ENCODE results near the gene SELENOS.

Gene SELENOS, protein sequence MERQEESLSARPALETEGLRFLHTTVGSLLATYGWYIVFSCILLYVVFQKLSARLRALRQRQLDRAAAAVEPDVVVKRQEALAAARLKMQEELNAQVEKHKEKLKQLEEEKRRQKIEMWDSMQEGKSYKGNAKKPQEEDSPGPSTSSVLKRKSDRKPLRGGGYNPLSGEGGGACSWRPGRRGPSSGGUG

DNA sequence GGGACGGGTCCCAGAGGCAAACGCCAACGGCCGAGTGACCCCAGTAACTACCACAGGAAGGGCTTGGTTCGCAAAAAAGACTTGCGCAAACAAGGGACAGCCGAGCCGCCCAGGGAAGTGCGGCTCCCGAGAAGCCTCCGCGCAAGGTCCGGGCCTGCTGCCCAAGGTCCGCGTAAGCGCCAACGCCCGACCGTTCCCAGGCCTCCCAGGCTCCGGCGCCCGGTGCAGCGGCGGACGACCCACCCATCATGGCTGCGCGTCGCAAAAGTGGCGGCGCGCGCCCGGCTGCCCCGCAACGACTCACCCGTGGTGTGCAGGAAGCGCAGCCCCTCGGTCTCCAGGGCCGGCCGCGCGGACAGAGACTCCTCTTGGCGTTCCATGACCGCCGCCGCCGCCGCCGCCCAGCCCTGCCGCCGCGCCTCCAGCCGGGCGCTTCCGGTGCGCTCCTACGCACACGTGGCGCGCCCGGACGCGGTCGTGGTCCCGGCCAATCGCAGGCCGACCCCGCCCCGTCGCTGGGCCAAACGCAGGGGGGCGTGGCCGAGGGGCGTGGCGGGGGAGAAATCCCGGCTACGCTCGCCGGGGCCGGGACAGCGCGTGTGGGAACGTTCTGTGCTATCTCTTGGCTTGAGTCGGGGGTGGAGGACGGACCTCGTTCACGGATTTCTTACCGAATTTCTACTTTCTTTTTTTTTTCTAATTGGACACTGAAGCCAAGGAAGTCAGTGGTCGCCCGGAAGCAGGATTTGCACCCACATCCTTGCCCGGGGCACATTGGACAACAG, at the start of gene SELENOS:
SELENOS (minus strand) TSS at position 448 of the 785 bp plus-strand sequence; CDS start at position 380, 68 bp downstream.
- DNase-seq (ENCODE audit: low read depth), result peak; percentile 83

DNA sequence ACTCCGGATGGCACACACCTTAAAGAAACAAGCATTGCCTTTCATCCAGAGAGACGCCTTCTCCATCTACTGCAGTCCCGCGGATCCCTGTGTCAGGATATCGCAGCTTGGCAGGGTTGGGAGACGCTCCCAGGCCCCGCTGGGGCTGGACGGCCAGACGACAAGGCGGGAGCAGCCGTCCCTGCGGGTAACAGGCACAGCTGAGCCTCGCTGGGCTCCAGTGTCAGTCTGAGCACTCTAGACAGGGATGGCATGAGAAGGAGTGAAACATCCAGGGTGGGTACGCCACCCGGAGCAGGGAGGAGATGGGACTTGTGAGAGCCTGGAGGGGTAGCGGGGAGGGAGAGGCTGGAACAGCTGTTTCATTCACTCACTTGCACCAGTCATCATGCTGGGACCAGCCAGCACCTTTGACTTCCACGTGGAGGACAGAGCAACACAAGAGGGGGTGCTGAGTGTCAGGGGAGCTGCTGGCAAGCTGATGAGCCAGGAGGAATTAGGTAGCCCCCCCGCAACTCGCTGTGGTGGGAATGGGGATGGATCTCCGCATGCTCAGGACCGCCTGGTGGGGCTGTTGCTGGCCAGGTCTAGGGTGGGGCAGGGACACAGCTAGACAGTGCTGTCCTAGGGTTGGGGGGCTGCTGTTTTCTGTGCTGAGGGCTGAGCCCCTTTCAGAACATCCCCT, 49.3 kb upstream of the SELENOS start:
- no peak for DNase-seq (ENCODE audit: low read depth)

DNA sequence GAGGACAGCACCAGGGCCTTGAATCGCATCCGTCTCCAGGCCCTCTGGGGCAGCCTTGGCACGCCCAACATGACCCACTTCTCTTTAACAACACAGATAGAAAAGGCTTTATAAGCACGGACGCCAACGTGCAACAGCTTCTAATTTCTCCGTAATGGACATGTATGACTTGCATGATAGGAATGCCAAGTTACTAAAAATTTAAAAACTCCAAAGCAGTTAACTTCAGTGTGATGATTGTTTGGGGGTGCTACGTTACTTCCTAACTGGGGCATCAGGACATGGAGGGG, 48.7 kb upstream of the SELENOS start:
- DNase-seq (ENCODE audit: low read depth), result no peak

DNA sequence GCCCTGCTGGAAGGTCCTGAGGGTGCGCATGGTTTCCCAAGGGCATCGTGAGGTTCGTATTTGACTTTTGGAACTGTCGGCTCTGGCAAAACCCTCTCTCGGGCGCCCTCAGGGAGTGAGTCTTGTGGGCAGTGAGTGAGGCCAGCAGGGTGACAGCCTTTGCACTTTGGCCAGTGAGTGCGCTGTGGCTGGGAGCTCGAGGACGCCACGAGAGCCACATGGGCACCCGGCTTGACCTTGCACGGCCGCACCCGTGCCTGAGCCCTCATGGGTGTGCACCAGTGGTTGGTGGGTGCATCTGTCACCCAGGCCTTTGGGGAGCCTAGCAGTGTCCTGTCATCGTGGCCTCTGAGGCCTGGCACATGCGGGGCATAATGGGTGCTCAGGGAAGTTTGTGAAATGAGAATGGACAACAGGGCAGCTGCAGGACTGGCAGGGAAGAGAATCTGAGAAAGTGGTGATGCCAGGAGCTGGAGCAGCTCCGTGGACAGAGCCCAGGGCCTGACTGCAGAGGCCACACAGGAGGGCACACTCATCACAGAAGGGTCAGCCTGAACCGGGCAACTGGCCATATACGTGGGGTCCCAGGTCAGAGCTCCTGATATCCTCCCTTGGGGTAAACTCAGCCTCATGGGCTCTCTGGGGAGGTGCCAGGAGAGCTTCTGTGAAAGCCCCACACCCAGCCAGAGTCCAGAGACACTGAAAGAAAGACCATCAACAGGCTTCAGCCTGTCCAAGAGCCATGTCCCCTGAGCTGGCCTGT, 48.2 kb upstream of the SELENOS start:
- DNase-seq (ENCODE audit: low read depth), result no peak

DNA sequence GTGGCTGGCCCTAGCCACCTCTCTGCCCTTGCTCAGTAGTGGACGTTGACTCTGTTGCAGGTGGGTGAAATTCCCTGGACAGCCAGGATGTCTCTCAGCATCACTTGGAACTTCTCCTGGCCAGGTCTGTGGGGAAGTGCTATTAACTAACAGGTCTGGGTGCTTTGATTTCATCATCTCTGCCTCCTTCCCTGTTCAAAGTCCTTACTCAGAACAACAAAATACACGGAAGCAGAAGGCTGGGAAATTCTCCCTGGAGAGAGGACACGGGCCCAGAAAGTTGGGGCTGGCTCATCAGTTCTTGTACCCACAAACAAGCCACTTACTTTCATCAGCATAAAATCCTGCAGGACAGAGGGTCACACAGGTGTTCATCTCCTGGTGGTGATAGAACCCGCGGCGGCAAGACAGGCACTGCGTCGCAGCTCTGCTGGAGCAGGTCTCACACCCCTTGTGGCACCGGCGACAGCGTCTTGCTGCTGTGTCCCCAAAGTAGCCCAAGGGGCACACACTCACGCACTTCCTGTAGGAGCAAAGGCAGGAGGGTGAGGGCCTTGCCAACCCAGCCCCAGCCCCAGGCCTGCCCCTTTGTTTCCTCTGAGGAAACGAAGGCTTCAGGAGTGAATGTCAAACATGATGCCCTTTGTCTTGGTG, 47.4 kb upstream of the SELENOS start:
- no peak for DNase-seq (ENCODE audit: low read depth)

DNA sequence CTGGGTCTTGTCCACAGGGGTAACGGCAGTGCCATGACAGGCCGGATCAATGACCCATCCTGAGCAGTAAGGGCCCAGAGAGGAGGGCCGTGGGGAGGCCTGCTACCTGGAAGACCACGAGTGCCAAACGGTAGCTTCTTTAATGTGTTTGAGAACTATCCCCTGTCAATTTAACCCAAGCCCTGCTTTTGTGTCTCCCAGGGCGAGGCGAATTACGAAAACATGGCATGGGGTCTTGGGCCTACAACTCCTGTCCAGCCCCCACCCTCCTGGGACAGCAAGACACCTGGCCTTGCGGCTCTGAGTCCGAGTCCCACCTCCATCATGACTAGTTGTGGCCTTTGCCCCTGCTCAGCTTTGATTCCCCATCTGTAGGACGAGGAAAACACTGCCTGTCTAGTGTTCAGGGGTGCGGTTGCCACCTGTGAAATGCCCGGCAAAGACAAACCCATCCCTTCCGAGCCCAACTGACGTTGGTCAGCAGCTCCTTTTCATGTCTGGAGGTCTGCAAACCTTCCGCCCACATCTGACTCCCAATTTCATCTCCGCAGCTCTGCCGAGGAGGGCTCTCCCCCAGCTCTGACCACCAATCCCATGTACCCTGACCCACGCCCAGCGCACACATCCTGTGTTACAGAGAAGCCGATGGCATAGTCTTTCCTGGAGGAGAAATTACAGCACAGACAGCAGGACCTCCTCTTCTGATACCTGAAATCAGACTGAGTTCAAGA, 46.7 kb upstream of the SELENOS start:
- DNase-seq (ENCODE audit: low read depth), result no peak

DNA sequence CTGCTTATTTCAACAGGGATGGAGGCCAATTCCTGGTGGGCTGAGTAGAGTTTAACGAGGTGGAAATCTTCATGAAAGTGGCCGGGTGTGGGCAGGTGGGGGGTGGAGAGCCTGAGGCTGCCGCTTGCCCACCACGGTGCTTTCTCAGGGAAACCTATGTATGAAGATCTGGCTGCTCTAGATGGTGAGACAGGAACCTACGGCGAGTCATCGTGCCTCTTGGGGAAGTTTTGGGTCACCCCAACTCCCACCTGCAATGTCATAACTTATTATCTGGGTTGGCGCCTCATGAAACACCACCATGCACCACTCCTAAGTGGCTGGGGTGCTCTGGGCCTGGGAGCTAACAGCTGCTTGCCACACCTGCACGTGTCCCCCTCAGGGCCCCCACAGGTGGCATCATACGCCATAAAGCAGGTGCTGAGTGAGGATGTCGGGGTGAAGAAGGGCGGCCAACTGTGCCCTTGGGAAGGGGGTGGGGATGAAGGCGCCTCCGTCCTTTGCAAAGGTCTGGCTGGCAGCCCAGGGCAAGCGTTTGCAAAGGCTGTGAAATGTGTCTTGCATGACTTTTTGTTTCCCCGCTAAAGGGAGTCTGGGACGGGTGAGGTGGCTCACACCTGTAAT, 45.7 kb upstream of the SELENOS start:
- DNase-seq (ENCODE audit: low read depth), result no peak

DNA sequence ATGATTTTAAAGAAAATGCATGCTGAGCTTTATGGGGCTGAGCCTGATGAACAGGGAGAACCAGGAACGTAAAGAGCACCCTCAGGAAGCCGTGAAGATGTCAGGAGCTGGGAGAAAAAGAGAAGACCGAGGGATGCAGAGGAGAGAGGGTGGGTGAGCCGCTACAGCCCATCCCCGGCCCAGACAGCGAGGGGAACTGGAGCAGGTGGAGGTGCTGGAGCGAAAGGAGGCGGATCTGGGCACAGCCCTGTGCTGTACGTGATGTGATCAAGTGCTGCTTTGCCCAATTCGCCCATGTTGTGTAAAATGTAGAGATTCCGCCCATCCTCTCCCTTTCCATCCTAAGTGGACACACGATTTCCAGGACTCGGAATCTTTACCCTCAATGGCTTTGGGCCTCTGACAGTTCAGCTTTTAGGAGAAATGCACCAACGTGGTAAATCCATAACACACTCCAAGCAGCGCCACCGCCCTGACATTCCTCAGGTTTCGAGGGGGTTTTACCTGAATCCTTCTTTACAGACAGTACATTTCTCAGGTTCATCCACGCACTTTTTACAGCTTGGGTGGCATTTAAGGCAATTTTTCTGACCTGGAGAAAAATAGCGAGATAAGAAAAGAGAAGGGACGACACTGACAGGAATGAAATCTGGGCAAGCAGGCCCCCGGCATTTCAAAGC, 44.9 kb upstream of the SELENOS start:
- DNase-seq (ENCODE audit: low read depth), result no peak

DNA sequence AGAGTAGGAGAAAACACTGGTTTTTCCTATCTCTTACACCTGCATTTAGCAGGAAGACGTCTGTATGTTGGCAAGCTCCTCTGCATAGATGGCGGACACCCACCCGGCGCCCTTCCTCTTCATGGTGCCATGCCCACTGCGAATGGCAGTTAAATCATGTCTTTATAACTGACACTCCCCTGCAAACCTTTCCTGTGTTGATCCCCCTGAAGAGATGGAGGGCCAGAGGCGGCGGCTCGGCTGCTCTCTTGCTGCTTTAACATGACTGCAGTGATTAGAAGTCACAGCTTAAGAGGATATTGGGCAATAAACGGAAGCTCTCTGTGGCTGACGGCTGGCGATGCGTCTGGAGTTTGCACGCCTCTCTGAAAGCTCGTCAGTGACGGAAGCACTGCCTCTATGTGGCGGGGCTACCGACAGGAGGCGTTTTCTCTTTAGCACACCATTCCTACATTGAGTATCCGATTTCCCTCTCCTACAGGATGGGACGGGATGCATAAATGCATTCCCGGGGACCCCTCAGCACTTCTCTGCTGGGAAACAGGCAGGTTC, 43.3 kb upstream of the SELENOS start:
- peak; percentile 38 for DNase-seq (ENCODE audit: low read depth)

DNA sequence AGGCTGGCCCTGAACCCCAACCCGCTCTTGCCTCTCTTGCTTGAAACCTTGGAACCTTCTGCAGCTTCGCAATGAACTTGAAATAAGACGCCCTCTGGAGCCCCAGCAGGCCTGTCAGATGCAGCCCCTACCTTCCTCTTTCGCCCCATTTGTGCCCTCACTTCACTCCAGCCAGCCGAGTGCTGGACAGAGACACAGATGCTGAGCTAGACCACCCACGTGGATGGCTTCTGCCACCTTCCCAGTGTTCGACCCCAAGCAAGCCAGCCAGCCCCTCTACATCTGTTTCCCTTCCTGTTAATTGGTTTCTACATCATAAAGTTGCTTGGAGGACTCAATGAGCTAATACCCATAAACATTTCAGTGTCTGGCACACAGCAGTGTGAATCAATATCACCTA, 41.6 kb upstream of the SELENOS start:
- no peak for DNase-seq (ENCODE audit: low read depth)

DNA sequence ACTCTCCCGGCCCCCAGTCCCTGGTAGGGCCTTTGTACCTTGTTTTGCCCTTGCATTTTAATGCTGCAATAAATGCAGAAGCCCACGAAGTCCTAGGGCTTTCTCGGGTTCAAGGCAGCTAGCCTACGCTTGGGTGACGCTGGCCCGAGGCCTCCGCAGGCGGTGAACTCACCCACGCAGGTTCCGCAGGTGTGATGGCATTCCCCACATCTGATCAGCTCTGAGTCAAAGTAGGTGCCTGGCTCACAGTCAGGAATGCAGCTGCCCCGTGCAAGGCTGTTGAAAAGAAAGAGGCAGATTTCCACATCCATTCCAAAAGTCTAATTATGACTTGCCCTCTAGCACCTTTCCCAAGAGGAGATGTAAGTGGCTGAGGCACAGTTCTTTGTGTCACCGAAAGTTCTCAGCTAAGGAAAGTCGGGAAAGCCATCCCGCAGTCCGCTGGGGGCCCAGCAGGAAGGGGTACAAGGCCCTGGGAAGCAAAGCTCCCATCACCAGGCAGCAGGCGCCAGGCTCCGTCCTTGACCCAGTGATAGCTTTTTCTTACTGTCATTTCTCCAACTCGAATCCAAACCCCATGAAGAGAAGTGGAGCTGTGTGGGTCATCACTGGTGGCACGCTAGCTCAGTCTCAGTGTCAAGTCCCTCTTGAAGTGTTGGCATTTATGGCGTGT, 41.0 kb upstream of the SELENOS start:
- no peak for DNase-seq (ENCODE audit: low read depth)

DNA sequence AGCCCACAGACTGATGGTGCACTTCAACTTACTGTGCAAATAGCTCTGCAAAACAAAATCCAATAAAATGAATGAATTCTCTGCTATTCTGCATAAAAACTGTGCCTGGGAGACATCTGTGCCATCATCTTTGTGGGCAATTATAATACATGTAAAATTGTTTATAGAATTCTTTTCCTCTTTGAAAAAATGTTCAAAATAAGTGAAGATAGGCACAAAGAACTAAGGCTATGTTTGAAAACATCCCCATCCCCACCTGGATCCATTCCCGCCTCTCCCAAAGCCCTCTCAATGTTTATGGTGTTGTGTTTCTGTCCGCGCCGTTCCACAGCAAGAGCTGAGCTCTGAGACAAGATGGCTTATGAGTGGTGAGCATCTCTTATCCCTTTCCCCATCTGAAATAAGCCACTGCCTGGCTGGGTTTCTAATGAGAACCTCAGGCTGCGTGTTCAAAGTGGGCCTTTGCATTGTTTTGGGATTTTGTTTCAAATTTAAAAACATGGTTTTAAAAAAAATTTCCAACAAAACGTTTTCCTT, 40.1 kb upstream of the SELENOS start:
- DNase-seq (ENCODE audit: low read depth), result no peak

DNA sequence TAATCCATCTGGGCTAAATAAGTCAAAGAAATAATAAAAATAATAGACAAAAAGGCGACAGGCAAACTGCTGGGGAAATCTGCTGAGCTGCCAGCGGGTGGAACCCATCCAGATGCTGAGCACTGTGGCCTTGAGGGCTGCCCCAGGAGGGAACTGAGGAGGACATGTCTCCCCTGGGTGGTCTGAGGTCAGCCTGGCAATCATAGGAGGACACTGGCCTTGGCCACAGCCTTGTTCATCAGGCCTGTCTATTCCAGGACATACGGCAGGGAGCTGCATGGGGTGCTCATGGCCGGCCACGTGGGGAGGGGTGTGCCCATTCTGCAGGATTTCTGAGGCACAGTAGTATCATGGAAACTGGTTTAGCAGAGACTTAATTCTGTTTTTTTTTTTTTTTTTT, 39.2 kb upstream of the SELENOS start:
- DNase-seq (ENCODE audit: low read depth), result no peak

DNA sequence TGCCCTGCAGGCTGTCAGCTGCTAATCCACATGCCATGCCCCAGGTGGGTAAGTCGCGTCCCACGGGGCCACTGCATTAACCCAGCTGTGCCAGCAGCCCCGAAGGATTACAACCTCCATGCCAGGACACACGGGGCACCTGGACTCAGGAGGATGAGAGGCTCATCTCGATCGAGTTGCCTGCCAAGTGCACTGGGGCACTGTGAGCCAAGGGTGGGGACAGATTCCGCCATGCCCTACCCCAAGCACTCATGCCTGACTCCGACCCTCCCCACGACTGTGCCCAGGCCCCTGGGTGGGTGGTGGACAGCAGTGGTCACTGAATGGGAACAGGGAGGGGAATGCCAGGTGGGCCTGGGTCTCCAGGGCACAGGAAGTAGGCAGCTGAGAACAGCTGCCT, 38.5 kb upstream of the SELENOS start:
- no peak for DNase-seq (ENCODE audit: low read depth)

DNA sequence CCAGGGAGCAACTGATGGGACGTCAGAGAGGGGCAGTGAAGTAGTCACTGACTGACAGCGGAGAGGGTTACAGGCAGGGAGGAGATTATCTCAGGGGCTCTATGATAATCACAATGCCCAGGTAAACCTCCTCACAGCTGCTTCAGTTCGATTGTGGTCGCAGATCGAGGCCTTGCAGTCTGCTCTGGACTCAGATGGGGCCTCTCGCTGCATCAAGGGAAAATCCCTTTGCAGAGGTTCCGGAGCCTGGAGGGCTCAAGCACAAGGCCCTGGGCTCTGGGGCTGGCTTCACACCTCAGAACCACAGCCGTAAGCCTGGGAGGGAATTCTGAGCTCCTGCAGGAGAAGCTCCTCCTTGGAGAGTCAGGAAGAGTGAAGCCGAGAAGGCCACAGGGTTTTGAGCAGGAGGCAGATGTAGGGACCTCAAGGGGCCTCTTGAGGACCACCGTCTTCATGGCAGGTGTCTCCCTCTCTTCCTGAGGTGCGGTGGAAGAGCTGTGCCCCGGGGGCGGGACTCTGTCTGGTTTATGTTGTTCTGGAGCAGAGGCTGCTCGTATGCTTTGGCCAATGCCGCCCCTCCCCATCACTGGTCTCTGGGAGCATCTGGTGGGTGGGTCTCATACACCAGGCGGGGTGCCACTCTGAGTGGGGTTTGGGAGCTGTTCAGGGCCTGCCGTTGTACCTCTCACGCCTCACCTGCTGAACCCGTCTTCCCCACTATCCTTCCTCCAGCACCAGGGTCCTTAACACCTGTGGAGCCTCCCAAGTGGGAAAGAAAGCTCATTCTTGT, 37.2 kb upstream of the SELENOS start:
- no peak for DNase-seq (ENCODE audit: low read depth)

DNA sequence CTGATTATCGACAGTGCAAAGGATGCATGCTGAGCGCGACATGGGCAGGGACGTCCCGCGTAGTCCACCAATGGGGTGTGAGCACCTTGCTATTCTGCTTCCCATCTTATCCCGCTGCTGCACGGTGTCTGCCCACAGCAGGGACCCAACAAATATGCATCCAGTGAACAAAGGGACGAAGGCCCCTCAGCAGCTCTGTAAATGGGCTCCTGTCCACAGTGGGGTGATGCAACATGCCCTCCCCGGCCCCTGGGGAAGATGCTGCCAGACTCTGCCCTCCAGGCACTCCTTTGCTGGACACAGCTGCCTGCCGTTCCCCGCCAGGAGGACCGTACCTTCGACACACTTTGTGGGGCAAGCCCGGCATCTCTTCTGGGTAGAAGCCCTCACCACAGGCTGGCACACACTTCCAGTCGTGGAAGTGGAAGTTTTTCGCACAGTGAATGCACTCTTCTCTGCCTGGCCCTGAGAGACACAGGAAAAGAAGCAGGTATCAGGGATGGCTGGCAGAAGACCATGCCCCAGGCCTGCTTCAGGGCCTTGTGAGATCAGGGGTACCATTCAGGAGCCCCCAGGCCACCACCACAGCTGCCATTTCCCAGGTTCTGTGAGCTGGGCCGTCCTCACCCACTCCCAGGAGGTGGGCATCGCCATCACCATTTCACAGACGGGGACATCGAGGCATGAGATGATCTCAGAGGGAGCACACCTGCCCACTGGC, 35.9 kb upstream of the SELENOS start:
- no peak for DNase-seq (ENCODE audit: low read depth)

DNA sequence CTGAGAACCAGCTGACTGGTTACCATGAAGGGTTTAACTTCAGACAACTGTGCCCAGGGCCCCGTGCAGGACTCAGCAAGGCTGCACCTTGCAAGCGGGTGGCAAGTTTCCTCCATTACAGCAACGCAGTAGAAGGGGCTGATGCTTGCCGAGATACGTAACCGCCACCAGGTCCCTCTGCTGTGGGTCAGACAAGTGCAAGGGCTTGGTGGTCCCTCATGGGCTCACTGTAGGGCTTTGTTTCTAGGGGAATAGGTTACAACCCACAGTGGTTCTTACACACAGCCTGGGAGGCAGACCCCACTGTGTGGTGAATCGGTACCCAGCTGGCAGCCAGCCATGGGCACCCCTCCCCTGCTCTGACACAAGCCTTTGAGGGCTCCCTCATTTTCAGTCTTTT, 33.2 kb upstream of the SELENOS start:
- no peak for DNase-seq (ENCODE audit: low read depth)

DNA sequence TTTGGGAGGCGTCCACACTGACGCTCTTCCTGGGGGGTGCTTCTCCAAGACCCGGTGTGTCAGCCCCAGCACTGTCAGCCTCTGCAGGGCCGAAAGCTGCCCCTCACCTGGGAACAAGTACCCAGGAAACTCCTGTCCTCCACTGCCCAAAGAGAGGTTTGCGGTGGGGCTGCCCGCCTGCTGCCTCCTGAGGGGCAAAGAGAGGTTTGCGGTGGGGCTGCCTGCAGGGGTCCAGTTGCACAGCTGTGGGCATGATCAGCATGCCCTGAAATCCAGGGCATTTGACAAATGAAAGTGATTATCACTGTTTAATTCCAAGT, 32.8 kb upstream of the SELENOS start:
- DNase-seq (ENCODE audit: low read depth), result no peak

Measured in activated T-cell treated with anti-CD3 and anti-CD28 coated beads for 24 hours (primary cell).